NCI-H146 treated with DMSO at 0.1 percent for 48 hours (cell line): ENCODE measurements around the gene HABP2.

Experiments used
- DNase-seq: peaks from one replicate; lab custom pipeline; 2025; ENCODE audit not compliant: unreplicated experiment; lab: John Stamatoyannopoulos, UW

HABP2 gene

DNA sequence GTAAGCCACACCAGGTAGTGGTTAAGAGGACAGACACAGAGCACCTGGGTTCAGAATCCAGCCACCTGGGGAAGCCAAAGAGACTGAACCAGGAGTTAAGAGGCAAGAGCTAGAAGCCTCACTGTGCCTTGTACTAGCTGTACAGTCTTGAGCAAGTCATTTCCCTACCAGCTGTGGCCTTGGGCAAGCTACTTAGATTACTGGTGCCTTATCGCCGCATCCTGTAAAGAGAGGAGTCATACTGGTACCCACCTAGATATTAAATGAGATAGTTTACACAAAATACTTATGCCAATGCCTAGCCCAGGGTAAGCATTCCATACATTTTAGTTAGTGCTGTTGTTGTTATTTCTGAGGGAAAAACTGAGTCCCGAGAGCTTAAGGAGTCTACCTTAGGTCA, 47.7 kb downstream of the HABP2 start:
- DNase-seq: no peak

DNA sequence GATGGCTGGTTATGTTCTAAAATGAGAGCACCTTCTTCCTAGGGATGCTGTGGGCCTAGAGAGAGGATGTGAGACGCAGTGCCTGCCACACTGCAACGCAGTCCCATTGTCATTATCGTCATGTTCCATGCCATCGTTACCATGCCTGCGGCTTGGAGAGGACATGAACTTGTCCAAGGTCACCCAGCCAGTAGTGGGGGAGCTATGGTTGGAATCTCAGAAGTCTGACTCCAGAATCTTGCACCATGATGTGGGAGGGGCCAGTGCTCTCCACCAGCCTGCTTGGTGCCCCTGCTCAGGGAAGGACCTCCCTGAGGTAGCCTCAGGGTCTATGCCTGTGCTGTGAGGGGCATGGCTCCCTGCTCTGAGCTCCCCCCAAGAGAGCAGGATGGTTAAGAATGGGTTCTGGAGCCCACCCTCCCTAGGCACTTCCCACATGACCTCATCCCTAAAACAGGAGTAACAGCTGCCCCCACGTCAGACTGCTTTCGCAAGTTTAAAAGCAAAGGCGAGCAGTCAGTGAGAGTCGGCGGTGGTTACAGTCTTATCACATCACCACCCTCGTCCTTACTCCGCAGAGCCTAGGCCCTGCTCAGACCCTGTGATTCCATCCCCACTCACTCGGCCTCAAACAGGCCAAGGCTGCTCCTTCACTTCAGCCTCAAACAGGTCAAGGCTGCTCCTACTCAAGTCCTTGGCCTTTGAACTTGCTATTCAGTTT, 50.4 kb downstream of the HABP2 start:
- DNase-seq: no peak

DNA sequence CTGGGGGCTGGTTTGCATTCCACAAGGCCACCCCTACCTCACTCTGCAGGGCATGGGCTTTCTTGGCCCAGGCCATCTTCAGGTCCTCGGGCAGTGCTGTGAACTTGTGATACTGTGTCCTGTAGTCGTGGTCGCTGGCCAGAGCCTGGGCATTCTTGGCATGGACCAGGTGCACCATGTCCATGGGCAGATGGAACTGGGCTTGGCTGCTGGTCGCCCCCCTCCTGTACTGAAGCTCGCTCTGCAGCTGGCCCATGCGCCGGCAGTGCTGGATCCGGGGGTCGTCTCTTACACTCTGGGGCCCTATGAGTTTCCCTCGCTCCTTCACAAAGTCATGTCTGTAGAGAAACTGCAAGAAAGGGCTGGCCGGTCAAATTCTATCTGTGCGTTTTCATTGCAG, 51.7 kb downstream of the HABP2 start:
- DNase-seq: no peak

DNA sequence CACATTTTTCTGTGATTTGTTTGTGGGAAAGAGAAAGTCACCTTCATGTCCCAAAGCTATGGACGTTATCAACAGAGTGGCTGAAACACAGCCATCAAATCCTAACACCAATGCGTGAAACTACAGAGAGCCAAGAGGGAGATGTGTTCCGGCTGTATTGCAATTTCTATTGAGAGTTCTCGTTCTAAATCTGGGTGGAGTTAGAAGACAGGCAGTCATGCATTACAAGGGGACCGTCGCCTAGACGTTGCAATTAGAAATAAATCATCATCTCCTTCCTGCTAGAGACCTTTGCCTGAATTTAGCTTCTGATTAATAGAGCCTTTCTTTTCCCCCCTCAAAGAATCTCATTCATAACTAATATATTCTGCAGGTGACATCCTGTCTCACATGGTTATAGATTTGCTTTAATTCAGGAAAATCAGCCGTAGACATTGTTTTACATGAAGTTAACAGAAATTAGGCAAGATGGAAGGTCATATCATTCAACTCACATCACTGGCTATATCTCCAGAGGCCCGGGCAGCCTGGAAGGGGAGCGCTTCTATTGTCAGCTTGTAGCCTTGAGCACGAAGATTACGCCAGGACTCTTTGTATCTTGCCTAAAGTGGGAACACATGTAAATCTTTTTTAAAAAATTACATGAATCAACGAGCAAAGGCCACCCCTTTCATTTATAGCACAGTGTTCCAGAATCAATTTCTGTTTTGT, 52.6 kb downstream of the HABP2 start:
- no peak for DNase-seq

DNA sequence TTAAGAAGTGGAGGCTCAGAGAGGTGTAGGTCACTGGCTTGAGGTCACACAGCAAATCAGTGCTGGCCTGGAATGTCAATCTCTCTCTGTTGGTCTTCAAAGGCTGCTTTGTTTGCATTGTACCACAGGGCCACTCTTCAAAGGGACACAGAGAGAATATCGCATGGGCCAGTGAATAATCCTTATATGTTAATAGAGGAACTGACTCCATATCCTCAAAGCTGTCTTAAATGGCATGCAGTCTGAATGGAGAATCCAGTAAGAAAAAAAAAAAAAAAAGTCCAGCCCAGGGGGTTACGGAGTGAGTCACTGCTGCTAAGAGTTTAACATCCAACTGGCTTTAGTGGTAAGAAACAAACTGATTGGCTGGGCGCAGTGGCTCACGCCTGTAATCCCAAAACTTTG, 56.9 kb downstream of the HABP2 start:
- DNase-seq: no peak

DNA sequence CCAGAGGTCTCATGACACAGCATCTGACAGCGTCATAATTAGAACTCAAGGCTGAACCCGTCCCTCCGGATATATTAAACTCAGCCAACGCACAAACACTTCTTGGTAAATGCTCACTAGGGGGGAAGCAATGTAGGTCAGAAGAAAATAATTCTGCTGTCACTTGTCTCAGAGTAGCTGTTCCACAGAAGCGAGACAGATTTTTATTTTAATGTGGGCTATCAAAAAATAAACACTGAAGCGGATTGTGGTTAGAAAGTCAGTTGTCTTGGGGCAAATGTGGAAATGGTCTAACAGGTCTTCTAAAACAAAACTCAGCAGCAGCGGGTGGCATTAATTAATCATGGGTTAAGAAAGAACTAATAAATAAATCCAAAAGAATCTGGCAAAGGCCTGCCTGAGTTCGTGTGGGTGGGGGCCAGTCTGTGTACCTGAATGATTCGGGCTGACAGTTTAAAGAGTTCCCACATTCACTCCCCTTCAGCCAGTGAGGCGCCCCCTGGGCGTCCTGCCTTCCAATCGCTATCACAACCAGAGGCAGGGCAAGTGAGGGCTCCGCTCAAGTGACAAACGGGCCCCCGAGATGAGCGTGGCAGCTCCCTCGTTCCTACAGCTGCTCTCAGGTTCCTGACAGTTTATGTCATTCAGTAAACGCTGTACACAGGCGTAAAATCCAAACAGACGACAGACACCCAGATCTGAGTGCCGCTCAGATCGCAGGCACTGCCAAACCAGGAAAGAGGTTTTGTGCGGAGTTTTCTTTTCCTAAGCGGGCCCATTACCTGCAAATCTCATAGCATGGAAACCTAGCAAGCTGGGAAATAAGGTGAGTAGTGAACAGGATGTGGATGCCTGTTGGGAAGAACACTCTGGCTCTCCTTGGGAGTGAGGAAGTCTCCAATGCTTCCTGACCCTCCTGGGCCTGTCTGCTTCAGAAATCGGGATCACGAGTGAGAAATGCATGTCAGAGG, 58.1 kb downstream of the HABP2 start:
- DNase-seq: no peak

DNA sequence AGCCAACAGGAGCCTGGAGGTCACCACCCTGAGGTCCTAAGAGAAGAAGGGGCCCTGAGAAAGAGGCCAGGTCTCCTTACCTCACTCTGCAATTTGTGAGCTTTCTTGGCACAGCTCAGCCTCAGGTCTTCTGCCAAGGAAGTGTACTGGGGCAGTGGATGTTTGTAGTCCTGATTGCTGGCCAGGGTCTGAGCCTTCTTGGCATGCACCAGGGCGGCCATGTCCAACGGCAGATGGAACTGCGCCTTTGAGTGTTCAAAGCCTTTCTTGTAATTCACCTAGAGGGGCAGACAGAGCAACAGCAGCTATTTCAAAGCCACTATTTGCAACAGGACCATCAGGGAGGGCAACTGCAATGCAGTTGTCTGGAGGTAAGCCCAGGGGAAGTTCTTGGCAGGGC, 59.3 kb downstream of the HABP2 start:
- no peak for DNase-seq

DNA sequence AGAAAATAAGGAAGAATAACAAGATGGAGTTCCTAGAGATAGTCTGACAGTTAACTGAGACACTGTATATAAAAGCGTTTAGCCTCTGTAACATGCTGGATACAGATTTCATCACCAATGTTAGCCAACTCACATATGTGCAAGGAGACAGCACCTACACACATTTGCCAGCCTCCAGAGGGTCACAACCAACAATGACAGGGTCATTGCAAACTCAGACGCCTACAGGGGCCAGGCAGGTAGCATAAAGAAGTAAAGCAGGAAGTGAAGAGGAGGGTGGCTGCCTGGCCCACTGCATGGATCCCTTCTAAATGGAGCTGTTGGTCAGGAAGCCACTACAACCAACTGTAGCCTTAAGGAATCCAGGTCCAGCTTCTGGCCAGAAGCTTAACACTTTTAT, 60.6 kb downstream of the HABP2 start:
- no peak for DNase-seq

DNA sequence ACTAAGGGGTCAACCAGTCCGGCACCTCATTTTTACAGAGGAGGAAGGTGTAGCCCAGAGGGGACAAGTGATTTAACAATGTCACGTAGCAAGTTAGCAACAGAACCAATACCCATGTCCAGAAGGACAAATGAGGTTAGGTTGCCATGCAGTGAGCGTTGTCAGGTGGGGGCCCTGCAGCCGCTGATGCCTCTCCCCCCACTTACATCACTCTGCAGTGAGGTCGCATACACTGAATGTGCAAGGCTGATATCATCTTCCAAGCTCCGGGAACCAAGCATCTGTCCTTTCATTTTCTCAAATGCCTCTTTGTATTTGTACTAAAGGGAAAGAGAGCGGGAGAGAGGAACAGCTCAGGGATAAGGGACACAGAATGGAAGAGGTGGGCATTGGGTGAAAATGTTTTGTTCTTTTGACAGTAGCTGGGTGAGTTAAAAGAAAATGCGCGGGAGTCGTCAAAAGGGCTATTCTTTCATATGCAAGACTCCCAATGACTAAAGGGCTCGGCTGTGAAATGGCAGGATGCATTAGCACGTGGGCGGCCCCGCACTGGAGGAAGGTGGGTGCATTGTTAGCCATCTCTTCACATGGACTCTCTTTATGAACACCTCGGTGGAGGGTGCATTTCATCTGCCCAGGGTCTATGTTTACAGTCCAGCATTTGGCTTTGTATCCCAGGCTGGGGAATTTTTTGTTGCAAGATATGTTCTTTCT, 61.3 kb downstream of the HABP2 start:
- no peak for DNase-seq

DNA sequence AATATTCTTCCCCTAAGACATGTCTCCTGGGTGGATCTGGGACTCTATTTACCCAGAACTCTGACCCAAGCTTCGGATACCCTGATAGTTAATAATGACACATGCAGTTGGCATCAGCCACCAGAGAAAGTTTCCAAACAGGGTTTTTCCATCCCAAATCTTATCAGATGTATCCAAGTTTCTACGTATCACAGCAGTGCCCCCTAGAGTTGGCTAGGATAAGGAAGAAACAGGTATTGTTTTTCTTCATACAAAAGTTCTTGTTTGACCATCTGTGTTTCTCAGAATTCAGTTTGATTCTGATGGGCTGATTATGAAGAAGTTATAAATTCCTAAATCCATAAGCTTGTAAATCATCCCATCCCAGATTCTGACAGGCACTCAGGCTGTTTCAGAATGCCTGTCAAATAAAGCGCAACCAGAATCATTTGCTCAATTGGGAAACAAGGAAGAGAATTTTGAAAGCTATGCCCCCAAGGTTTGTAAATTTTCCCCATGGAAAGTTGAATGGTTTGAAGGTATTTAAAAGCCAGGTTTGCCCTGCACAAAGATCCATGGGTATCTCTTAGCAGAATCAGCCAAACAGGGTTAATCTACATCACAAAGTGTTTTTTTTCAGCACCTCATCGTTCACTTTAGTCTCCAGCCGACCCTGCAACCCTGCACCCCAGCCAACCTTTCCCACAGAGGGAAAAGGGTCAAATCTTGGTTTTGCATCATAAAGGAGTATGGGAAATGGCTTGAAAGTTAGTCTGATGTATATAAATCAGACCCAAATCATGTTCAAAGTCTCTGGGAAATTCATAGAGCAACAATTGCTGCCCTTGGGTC, 63.6 kb downstream of the HABP2 start:
- peak; percentile 21 for DNase-seq

DNA sequence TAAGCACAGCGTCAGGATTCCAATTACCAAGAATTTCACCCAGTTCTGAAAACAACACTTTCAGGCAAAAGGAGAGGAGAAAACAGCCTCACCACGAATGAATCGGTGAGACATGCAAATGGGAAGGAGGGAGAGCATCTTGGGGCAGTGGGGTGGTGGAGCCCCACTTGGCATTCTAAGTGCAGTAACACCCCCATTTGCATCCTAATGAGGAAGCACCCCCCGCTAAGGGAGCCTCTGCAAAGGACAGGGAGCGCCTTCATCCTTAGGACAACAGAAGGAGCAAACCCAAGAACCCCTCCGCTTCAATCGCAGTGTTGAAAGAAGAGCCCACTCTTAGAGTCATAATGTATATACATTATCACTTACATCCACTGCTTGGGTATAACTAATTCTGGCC, 64.2 kb downstream of the HABP2 start:
- no peak for DNase-seq

DNA sequence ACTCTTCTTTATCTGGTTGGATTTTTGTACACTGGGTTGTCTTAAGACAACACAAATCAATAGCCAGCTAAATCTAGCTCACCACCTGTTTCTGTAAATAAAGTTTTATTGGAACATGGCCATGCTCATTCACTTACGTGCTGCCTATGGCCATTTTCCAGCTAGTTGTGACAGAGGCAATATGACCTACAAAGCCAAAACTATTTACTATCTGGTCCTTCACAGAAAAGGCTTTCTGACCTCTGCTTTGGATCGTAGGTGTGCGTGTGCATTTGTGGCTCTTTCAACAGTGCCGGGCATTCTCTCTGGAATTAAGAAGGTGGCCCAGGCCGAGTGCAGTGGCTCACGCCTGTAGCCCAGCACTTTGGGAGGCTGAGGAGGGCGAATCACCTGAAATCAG, 65.5 kb downstream of the HABP2 start:
- DNase-seq: no peak

DNA sequence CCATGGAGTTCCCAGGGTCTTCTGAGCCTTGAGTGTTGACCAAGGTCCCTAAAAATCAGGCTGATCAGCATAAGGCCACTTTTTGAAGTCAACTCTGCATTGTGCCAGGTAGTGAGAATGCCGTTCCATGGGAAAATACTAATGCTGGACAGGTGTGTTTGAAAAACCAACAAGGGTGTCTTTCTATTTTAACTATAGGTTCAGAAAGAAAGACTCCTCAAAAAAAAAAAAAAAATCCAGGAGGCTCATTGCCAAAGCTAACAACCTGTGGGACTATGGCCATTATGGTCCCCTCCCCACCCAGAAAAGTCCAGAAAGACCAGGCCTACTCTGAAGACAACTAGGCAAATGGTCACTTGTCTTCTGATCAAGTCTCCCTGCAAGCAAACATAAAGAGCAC, 66.5 kb downstream of the HABP2 start:
- no peak for DNase-seq

DNA sequence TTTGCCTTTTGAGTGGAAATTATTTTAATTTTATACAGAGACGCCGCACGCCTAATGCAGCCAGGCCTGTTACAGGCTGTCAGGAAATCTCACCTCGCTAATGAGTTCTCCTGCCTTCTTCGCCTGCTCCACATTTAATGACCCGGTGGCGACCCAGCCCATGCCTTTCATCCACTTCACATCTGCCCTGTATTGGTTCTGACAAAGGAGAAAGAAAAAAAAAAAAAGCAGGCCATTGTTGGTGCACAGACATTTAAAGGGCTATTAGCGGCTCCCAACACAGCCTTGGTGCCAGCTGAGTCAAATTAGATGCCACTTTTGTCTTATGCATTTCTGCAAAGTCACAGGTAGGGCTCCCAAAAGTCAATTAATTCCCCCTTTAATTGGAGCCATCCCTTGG, 67.7 kb downstream of the HABP2 start:
- peak; percentile 46 for DNase-seq

DNA sequence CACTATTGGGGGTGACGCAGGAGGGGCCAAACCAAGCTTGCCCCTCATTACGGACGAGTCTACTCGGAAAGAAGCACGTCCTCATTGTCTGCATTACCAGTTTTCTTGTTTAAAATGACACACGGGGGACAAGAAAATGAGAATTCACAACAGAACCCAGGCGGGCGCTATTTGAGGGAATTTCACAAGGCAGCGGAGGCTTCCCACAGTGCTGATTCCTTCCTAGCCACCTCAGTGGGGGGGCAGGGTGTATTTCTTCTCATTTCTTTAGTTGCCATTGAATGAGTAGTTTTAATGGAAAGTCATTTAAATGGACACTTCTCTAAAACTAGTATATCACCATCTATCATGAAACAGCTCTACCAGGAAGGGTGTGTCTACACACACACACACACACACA, 68.1 kb downstream of the HABP2 start:
- DNase-seq: no peak

DNA sequence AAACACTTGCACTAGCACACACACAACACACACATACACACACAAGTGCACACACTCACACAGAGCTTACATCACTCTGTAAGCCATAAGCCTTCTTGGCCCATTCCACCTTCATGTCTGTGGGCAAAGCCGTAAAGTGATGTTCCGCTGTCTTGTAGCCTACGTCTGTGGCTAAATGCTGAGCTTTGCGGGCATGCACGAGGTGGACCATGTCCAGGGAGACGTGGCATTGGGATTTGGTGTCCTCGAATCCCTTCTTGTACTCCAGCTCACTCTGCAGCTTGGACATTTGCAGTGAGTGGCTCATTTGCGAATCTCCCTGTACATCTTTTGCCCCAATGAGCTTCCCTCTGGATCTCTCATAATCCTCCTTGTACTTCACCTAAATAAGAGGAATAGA, 68.9 kb downstream of the HABP2 start:
- no peak for DNase-seq

DNA sequence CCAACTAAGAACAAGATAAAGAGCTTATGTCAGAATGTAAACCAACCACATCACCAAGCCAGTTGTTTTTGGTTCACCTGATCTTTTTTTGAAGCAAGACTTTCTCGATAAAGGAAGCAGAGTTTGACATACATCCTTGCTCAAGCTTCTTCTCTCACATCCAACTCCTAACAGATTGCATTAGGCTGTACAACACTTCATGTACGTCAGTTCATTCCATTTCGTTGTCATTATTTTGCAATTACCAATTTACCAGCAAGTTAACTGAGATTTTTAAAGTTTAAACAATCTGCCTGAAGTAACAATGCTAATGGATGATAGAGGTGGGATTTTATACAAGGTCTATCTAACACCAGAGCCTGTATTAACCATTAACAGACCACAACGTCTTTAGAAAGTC, 70.0 kb downstream of the HABP2 start:
- DNase-seq: no peak

DNA sequence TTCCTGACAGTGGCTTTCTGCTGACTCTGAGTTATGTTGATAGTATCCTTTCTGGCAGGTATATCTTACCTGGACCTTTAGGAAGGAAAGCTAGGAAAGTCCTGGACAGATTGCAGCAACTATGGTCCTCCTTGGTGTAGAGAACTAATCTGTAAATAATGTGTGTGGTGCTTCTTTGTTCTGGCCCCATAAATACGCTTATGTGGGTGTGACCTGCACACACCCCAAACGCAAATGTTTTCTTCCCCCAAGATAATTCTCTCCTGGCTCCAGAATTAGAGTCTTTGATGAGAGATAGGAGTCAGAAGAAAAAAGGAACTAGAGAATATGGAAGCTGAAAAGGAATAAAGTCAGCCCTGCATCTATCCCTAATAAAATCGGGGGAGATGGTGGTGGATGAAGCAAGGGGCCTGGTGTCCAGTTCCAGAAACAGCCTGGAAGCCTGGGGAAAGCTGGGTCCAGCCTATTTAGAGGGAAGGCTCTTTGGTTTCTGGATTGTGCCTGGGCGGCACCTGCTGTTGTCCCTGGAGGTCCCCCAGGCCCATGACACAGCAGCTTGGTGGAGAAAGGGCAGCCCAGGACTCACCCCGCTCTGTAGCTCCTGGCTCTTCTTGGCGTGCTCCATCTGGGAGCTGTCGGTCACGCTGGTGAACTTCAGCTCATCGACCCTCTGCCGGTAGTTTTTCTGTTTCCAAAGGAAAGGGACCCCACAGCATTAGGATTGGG, 72.8 kb downstream of the HABP2 start:
- no peak for DNase-seq

DNA sequence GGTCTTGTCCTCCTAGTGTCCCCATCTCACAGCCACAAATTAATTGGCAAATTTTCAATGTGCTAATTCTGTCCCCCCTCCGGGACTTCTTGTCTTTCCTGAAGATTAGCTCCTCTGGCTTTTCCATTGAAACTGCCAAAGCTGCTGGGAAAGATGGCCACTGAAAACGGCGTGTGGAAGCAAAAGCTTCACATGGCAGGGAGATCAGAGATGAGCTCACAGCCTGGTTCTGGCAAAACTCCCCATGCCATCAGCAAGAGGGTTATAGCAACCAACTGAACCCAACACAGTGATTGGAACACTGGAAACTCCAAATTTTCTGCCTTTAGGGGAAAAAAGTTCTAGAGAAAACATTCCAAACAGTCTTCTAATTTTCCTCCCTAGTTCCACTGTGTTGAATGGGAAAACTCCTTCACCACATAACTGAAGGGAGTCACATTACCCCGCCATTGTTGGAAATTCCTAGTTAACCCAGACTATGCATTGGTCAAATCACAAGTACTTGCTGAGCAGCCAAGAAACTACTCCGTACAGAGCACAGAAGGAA, 74.0 kb downstream of the HABP2 start:
- no peak for DNase-seq
